GM12878 (cell line): ENCODE data around the gene PAPPA. TPM values are rescaled to one million over a fixed set of nuclear protein-coding genes. Genes with fewer than 3 reads are reported as not detected.

ENCODE experiments used
- ATAC-seq: fragments of 200-7000 bp; cut with Tn5 transposase; 3 replicates; pipeline ENCODE4 v1.9.1; 2020; ENCODE audit warnings: mild to moderate bottlenecking, moderate library complexity
- BruUV-seq: library from RNA; stranded (reverse); fragments of 400-500 nt; replicated peaks from 2 replicates; lab custom pipeline; 2021; lab: Mats Ljungman, UMichigan
- CTCF ChIA-PET: fragments of 300-600 bp; sonication (Branson Sonifier 250); formaldehyde crosslinking; extraction: SDS; loops from one replicate; lab custom pipeline; 2021; ENCODE audit warnings: inconsistent platforms; lab: Yijun Ruan, JAX
- POLR2A ChIA-PET: fragments of 350-600 bp; formaldehyde crosslinking; extraction: SDS; loops from one replicate; lab custom pipeline; 2021; ENCODE audit warnings: inconsistent platforms; lab: Charles Lee
- RAD21 ChIA-PET: fragments of 300-600 bp; sonication (Branson Sonifier 250); formaldehyde crosslinking; loops from one replicate; lab custom pipeline; 2023; ENCODE audit warnings: antibody characterized with exemption; ENCODE audit not compliant: unreplicated experiment; lab: Charles Lee
- SMC1A ChIA-PET: fragments of 300-600 bp; sonication (Branson Sonifier 250); formaldehyde crosslinking; loops from one replicate; lab custom pipeline; 2023; ENCODE audit not compliant: unreplicated experiment, uncharacterized antibody; lab: Charles Lee
- DNase-seq: peaks from one replicate; pipeline ENCODE4 v3.0.0-alpha.2; 2011; ENCODE audit warnings: low read depth, low spot score
- FAIRE-seq: peaks from 3 replicates; lab custom pipeline; 2011; peaks lifted over from hg19 to GRCh38; lab: Jason Lieb, UNC
- H2AFZ ChIP-seq: 2 replicates; pipeline ENCODE4 v1.6.0; 2011; ENCODE audit warnings: low read depth, low read length, control low read depth; ENCODE audit not compliant: control insufficient read depth
- H3K27ac ChIP-seq: 2 replicates; pipeline ENCODE4 v1.5.1; 2011; ENCODE audit warnings: control low read depth; ENCODE audit not compliant: control insufficient read depth, insufficient read depth
- H3K27me3 ChIP-seq, 2 experiments: replicated peaks in 1 of 2; 2 replicates each; pipeline versions ENCODE4 v1.6.0 to v1.6.1; 2011; ENCODE audit warnings: low read length in 1 of 2; ENCODE audit not compliant: control insufficient read depth in 2 of 2, insufficient read depth in 2 of 2
- H3K36me3 ChIP-seq, 2 experiments: 2 replicates each; pipeline ENCODE4 v1.5.1; 2011; ENCODE audit warnings: low read length in 1 of 2; ENCODE audit not compliant: control insufficient read depth in 2 of 2, insufficient read depth in 2 of 2
- H3K4me1 ChIP-seq: 2 replicates; pipeline ENCODE4 v1.6.1; 2011; ENCODE audit warnings: mild to moderate bottlenecking, low read length, moderate library complexity, mixed read lengths; ENCODE audit not compliant: control insufficient read depth, insufficient read depth
- H3K4me2 ChIP-seq: 2 replicates; pipeline ENCODE4 v1.6.0; 2011; ENCODE audit warnings: control low read depth; ENCODE audit not compliant: control insufficient read depth, insufficient read depth
- H3K4me3 ChIP-seq: fragments of 200-600 bp; sonication (generic); 2 replicates; pipeline ENCODE4 v1.5.1; 2016
- H3K79me2 ChIP-seq: 2 replicates; pipeline ENCODE4 v1.6.0; 2011; ENCODE audit warnings: low read length; ENCODE audit not compliant: control insufficient read depth, insufficient read depth
- H3K9ac ChIP-seq: 2 replicates; pipeline ENCODE4 v1.8.0; 2011; ENCODE audit warnings: low read length, control low read depth, mixed read lengths; ENCODE audit not compliant: control insufficient read depth, insufficient read depth
- H3K9me3 ChIP-seq: replicated peaks from 3 replicates; pipeline ENCODE4 v1.5.1; 2011; ENCODE audit warnings: mild to moderate bottlenecking, low read length; ENCODE audit not compliant: control insufficient read depth, insufficient read depth
- H4K20me1 ChIP-seq: 2 replicates; pipeline ENCODE4 v1.6.0; 2011; ENCODE audit not compliant: control insufficient read depth, insufficient read depth
- CEBPZ ChIP-seq: fragments of 150-350 bp; IDR thresholded peaks from 2 replicates; pipeline ENCODE4 v1.6.1; 2016; ENCODE audit warnings: low read depth, low read length
- CHD4 ChIP-seq: fragments of 200-600 bp; sonication (generic); IDR thresholded peaks from 2 replicates; pipeline ENCODE4 v1.6.1; 2016; ENCODE audit warnings: mild to moderate bottlenecking
- DPF2 ChIP-seq: fragments of 450-650 bp; IDR thresholded peaks from 2 replicates; pipeline ENCODE4 v1.6.1; 2017; ENCODE audit warnings: mild to moderate bottlenecking
- FOS ChIP-seq: IDR thresholded peaks from 3 replicates; pipeline ENCODE4 v1.6.1; 2011; ENCODE audit warnings: borderline replicate concordance; ENCODE audit not compliant: insufficient read length; ENCODE audit errors: extremely low read depth
- KAT2A ChIP-seq: conservative IDR thresholded peaks from 2 replicates; pipeline ENCODE4 v1.6.1; 2011; ENCODE audit warnings: low read depth, low read length; ENCODE audit not compliant: control insufficient read depth
- MEF2A ChIP-seq: IDR thresholded peaks from 2 replicates; pipeline ENCODE4 v1.6.1; 2011; ENCODE audit warnings: low read depth, mild to moderate bottlenecking, low read length, moderate library complexity; ENCODE audit not compliant: insufficient read depth
- NR2F1 ChIP-seq: fragments of 450-650 bp; conservative IDR thresholded peaks from 2 replicates; pipeline ENCODE4 v1.6.1; 2017; ENCODE audit warnings: mild to moderate bottlenecking
- POU2F2 ChIP-seq: IDR thresholded peaks from 3 replicates; pipeline ENCODE4 v1.6.1; 2011; ENCODE audit warnings: low read depth, mild to moderate bottlenecking, low read length, borderline replicate concordance
- RAD21 ChIP-seq: IDR thresholded peaks from 2 replicates; pipeline ENCODE4 v1.6.1; 2011; ENCODE audit warnings: mild to moderate bottlenecking, low read depth, low read length, moderate library complexity; ENCODE audit not compliant: insufficient read depth
- RB1 ChIP-seq: fragments of 450-650 bp; formaldehyde crosslinking; IDR thresholded peaks from 2 replicates; pipeline ENCODE4 v1.6.1; 2017; ENCODE audit warnings: mild to moderate bottlenecking, borderline replicate concordance
- RBBP5 ChIP-seq: fragments of 200-600 bp; sonication (generic); conservative IDR thresholded peaks from 2 replicates; pipeline ENCODE4 v1.6.1; 2016
- SREBF1 ChIP-seq: IDR thresholded peaks from 2 replicates; pipeline ENCODE4 v1.6.1; 2012; ENCODE audit warnings: mild to moderate bottlenecking, low read length
- SREBF2 ChIP-seq: IDR thresholded peaks from 2 replicates; pipeline ENCODE4 v1.6.1; 2012; ENCODE audit warnings: mild to moderate bottlenecking, low read length
- TCF7 ChIP-seq: IDR thresholded peaks from 2 replicates; pipeline ENCODE4 v1.6.1; 2014; ENCODE audit warnings: antibody characterized with exemption, borderline replicate concordance
- ZBTB4 ChIP-seq: fragments of 450-650 bp; formaldehyde crosslinking; IDR thresholded peaks from 2 replicates; pipeline ENCODE4 v1.4.0; 2022; ENCODE audit warnings: mild to moderate bottlenecking, moderate library complexity
- WGBS: methylation state at CpG from one replicate; pipeline ENCODE4 v1.1.6; 2016; ENCODE audit warnings: low lambda C conversion rate; ENCODE audit not compliant: insufficient replicate concordance, insufficient coverage; ENCODE audit errors: missing lambda C conversion rate; 5-methylcytosine and 5-hydroxymethylcytosine counted together
- in situ Hi-C: fragments of 300-500 bp; cut with MboI; formaldehyde crosslinking; loops from 9 replicates; pipeline ENCODE4 v1.14.3; 2018; ENCODE audit warnings: mixed read lengths
- intact Hi-C: fragments of 100-400 bp; cut with micrococcal nuclease; formaldehyde crosslinking; loops from one replicate; pipeline ENCODE4 v1.14.2; 2022; ENCODE audit not compliant: unreplicated experiment
- polyA plus RNA-seq, 11 experiments: library from polyadenylated mRNA; depleted of rRNA in 4 of 11; unstranded in 6 of 11; stranded (reverse) in 5 of 11; fragments of >200 nt; fragmentation: Nextera tagmentation in 4 of 11; fragmentation: Illumina TruSeq in 1 of 11; extraction: Ambion mirVana in 4 of 11; extraction: Trizol in 1 of 11; gene quantifications; 1 replicate in 1 of 11; 2 replicates in 10 of 11; pipeline versions ENCODE4 v1.2.1 to v1.2.3, GENCODE V29; 2011 to 2016; ENCODE audit warnings: inconsistent platforms in 2 of 11, missing spikeins in 2 of 11, low read depth in 1 of 11
- total RNA-seq, 4 experiments: library from RNA; depleted of rRNA in 3 of 4; stranded (reverse); fragments of >200 nt in 3 of 4; fragmentation: Illumina TruSeq in 1 of 4; extraction: Trizol in 1 of 4; gene quantifications; 2 replicates each; pipeline versions ENCODE4 v1.2.1 to v1.2.3, GENCODE V29; 2013 to 2021
- TF ChIP-seq, protein P1 (sequence below): fragments of 450-650 bp; conservative IDR thresholded peaks from 2 replicates; pipeline ENCODE4 v1.6.1; 2017; ENCODE audit warnings: mild to moderate bottlenecking, moderate library complexity

Gene PAPPA
- total and polyA plus RNA-seq, 10 of the 15 experiments (the other 5 are each of a cell fraction or from before 2014, with no cell fraction given) = under 0.01 to 0.19 (median 0.02) TPM; not detected in 4

- no TSS peak for BruUV-seq
- H4K20me1 ChIP-seq = no peaks in the 10 kb centered on the region
- FAIRE-seq (no peak), DNase-seq (no peak), ATAC-seq (no peak)
- no peak overlapping the region for H3K4me2 ChIP-seq
- no peaks in the 10 kb centered on the region for H3K27me3 ChIP-seq
- no peak overlapping the region for H3K4me3 ChIP-seq
- CTCF ChIA-PET = no interaction called here
- in situ Hi-C loops = no loop called here
- no peak overlapping the region for H3K27ac ChIP-seq
- no peak overlapping the region for H2AFZ ChIP-seq
- H3K36me3 ChIP-seq = no peaks in the 10 kb centered on the region
- H3K9ac ChIP-seq = no peak overlapping the region
- TF ChIP-seq KAT2A = no peak
- no peak for TF ChIP-seq DPF2
- no peak for TF ChIP-seq RBBP5
- TF ChIP-seq SREBF2 = no peak
- no peak for TF ChIP-seq CEBPZ
- TF ChIP-seq FOS = no peak
- TF ChIP-seq POU2F2 = no peak
- TF ChIP-seq NR2F1 = no peak
- no peak for TF ChIP-seq ZBTB4 (CRISPR knock-in tag)
- no peak for TF ChIP-seq MEF2A
- TF ChIP-seq RAD21 = no peak
- TF ChIP-seq RB1 = no peak
- TF ChIP-seq, protein P1, sequence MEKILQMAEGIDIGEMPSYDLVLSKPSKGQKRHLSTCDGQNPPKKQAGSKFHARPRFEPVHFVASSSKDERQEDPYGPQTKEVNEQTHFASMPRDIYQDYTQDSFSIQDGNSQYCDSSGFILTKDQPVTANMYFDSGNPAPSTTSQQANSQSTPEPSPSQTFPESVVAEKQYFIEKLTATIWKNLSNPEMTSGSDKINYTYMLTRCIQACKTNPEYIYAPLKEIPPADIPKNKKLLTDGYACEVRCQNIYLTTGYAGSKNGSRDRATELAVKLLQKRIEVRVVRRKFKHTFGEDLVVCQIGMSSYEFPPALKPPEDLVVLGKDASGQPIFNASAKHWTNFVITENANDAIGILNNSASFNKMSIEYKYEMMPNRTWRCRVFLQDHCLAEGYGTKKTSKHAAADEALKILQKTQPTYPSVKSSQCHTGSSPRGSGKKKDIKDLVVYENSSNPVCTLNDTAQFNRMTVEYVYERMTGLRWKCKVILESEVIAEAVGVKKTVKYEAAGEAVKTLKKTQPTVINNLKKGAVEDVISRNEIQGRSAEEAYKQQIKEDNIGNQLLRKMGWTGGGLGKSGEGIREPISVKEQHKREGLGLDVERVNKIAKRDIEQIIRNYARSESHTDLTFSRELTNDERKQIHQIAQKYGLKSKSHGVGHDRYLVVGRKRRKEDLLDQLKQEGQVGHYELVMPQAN = no peak
- TF ChIP-seq CHD4 = no peak
- TF ChIP-seq TCF7 = no peak
- TF ChIP-seq SREBF1 = no peak
- H3K4me1 ChIP-seq = no peaks in the 10 kb centered on the region
- SMC1A ChIA-PET = no interaction called here
- H3K9me3 ChIP-seq = no peaks in the 10 kb centered on the region
- RAD21 ChIA-PET = no interaction called here
- POLR2A ChIA-PET = no interaction called here
- intact Hi-C loops = no loop called here
- H3K79me2 ChIP-seq = no peaks in the 10 kb centered on the region
- 8% methylated on average over 3 of the region's 3 CpGs for WGBS
Observed at GRCh38 chr9:116309900-116310611, 156.5 kb downstream of the PAPPA start.
